Thymus (tissue), 11 donors: ENCODE data around the gene CRHR2. TPM values are rescaled to one million over a fixed set of nuclear protein-coding genes. Genes with fewer than 3 reads are reported as not detected.
A peak's percentile ranks its signal among the peaks of the same experiment; 100 is the strongest.

Experiments used
- DNase-seq, 9 donors: peaks; one replicate each; pipeline ENCODE4 v3.0.0-alpha.2; 2013; ENCODE audit warnings: low spot score in 9 of 9, low read depth in 6 of 9, missing footprints in 1 of 9
- H3K27ac ChIP-seq, 2 donors: one replicate each; pipeline ENCODE4 v1.5.1; 2013; ENCODE audit warnings: control low read depth in 1 of 2, low read depth in 1 of 2, low read length in 1 of 2, mild to moderate bottlenecking in 1 of 2, moderate library complexity in 1 of 2
- H3K27me3 ChIP-seq, 2 donors: one replicate each; pipeline ENCODE4 v1.5.1; 2013; ENCODE audit warnings: low read length in 1 of 2; ENCODE audit not compliant: control insufficient read depth in 2 of 2, insufficient read depth in 1 of 2
- H3K36me3 ChIP-seq, 2 donors: one replicate each; pipeline ENCODE4 v1.5.1; 2013; ENCODE audit warnings: low read length in 1 of 2, mild to moderate bottlenecking in 1 of 2, moderate library complexity in 1 of 2; ENCODE audit not compliant: control insufficient read depth in 2 of 2, insufficient read depth in 2 of 2
- H3K4me1 ChIP-seq, 2 donors: one replicate each; pipeline ENCODE4 v1.5.1; 2013; ENCODE audit warnings: low read length in 2 of 2; ENCODE audit not compliant: control insufficient read depth in 2 of 2, insufficient read depth in 2 of 2
- H3K4me3 ChIP-seq, 2 donors: one replicate each; pipeline ENCODE4 v1.5.1; 2013; ENCODE audit warnings: low read length in 2 of 2, control low read depth in 1 of 2, mild to moderate bottlenecking in 1 of 2
- H3K9me3 ChIP-seq, 2 donors: one replicate each; pipeline ENCODE4 v1.5.1; 2013; ENCODE audit warnings: low read length in 1 of 2, mild to moderate bottlenecking in 1 of 2; ENCODE audit not compliant: control insufficient read depth in 2 of 2, insufficient read depth in 1 of 2
- WGBS: extraction: QIAGEN DNeasy Blood & Tissue Kit; methylation state at CpG from one replicate; pipeline ENCODE4 v1.1.7; 2013; 5-methylcytosine and 5-hydroxymethylcytosine counted together
- polyA plus RNA-seq: library from polyadenylated mRNA; stranded (reverse); fragments of 200-250 nt; gene quantifications from one replicate; pipeline ENCODE4 v1.2.3, GENCODE V29; 2013
- total RNA-seq: library from RNA; stranded (reverse); fragments of 120-200 nt; gene quantifications from one replicate; pipeline ENCODE4 v1.2.4, GENCODE V29; 2013
- donor health status: healthy.

Gene CRHR2
- total and polyA plus RNA-seq, 2 donors = under 0.01 to 0.05 TPM

- 97% methylated on average over 7 of the region's 7 CpGs for WGBS
- H3K9me3 ChIP-seq = no peaks in the 10 kb centered on the region
- H3K27me3 ChIP-seq = peaks cover 0 to 8% of the 10 kb centered on the region in 2 donors
- H3K27ac ChIP-seq = no peak overlapping the region
- no peak overlapping the region for H3K4me3 ChIP-seq
- no peaks in the 10 kb centered on the region for H3K36me3 ChIP-seq
- H3K4me1 ChIP-seq = no peaks in the 10 kb centered on the region
- no peak for DNase-seq
Observed at GRCh38 chr7:30690011-30690410, 7.8 kb upstream of the CRHR2 start.

DNA sequence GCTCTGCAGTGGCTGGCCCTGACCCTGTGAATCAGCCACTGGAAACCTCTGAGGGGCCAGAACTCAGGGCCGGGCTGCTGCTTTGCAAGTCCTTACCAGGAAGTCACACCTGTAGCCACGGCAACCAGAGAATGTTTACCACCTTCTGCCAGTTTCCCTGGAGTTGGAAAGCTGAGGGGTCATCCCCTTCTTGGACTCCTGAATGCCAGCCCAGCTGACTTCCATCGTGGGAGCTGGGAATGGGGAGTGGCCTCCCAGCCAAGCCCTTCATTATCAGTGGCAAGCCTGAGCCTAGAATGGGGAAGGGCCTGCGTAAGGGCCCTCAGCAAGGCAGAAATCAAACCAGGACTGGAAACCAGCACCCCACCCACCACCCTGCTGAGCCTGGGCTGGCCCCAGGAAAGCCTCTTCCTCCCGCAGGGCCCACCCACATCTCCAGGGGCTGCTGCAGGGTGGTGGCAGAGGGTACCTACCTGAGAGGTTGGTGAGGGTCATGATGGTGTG, 6.5 kb upstream of the CRHR2 start:
- H3K4me1 ChIP-seq = no peaks in the 10 kb centered on the region
- no peak overlapping the region for H3K4me3 ChIP-seq
- no peak overlapping the region for H3K27ac ChIP-seq
- H3K36me3 ChIP-seq = no peaks in the 10 kb centered on the region
- 74% methylated on average over 5 of the region's 5 CpGs for WGBS
- H3K9me3 ChIP-seq = no peaks in the 10 kb centered on the region
- no peak for DNase-seq
- H3K27me3 ChIP-seq = peaks cover 1 to 21% of the 10 kb centered on the region in 2 donors

- Histone ChIP-seq H3K4me3 (no peak overlapping the region), H3K4me1 (peaks cover 0 to 2% of the 10 kb centered on the region in 2 donors), H3K27ac (no peak overlapping the region), H3K36me3 (no peaks in the 10 kb centered on the region), H3K9me3 (no peaks in the 10 kb centered on the region), H3K27me3 (peaks cover 11 to 32% of the 10 kb centered on the region in 2 donors)
- 70% methylated on average over 6 of the region's 6 CpGs for WGBS
- DNase-seq = no peak
Observed at GRCh38 chr7:30687604-30688003, 5.3 kb upstream of the CRHR2 start.

DNA sequence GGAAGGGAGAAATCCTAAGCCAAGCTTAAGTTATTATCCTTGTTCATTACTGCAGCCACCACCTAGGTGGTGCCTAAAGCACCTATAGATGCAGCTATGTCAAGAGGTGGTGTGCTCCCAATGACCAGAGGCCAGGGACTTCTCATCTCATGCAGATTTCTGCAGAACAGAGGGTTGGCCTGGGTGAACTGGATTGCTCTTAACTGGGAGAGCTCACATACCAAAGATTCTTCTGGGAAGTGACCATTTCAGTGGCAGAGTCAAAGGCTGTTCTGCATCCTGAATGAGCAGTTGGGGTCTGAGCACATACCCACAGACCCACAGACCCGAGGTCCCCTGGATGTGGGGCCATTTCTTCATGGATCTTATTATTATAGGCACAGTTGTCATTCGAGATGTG, 2.1 kb upstream of the CRHR2 start:
- H3K36me3 ChIP-seq = no peaks in the 10 kb centered on the region
- H3K9me3 ChIP-seq = no peaks in the 10 kb centered on the region
- H3K4me1 ChIP-seq = peaks cover 0 to 4% of the 10 kb centered on the region in 2 donors
- H3K27ac ChIP-seq = no peak overlapping the region
- no peak overlapping the region for H3K4me3 ChIP-seq
- DNase-seq = no peak
- 78% methylated on average over 2 of the region's 2 CpGs for WGBS
- peaks cover 34 to 62% of the 10 kb centered on the region in 2 donors for H3K27me3 ChIP-seq

- WGBS = 97% methylated on average over 3 of the region's 3 CpGs
- peaks cover 34 to 66% of the 10 kb centered on the region in 2 donors for H3K27me3 ChIP-seq
Observed at GRCh38 chr7:30683816-30684215, 1.6 kb upstream of the CRHR2 start.

DNA sequence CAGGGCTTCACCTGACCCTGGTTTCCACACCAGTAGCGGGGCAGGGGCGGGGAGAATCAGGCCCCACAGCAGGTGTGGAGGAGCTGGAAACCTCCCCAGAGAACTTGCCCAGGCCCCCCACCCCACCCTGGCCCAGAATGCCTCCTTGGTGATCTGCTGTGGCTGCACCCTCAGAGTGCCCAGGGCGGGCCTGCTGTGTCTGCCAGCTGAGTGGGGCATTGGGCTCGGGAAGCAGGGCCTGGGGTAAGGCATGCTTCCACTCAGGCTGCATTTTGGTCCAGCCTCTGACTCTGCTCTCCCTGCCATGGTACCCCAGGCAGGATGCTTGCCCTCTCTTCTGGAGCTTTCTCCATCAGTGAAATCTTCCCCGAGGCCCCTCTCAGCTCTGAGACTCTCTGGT, 1.1 kb upstream of the CRHR2 start:
- Histone ChIP-seq H3K9me3 (no peaks in the 10 kb centered on the region), H3K36me3 (no peaks in the 10 kb centered on the region), H3K27me3 (peaks cover 34 to 71% of the 10 kb centered on the region in 2 donors), H3K27ac (no peak overlapping the region), H3K4me3 (no peak overlapping the region), H3K4me1 (peaks cover 0 to 4% of the 10 kb centered on the region in 2 donors)
- 93% methylated on average over 5 of the region's 5 CpGs for WGBS
- DNase-seq = no peak

More at GRCh38 chr7:30683816-30684215, 1.6 kb upstream of the CRHR2 start:
- H3K27ac ChIP-seq = no peak overlapping the region
- H3K4me1 ChIP-seq = peaks cover 0 to 4% of the 10 kb centered on the region in 2 donors
- H3K4me3 ChIP-seq = no peak overlapping the region
- DNase-seq = no peak
- no peaks in the 10 kb centered on the region for H3K9me3 ChIP-seq
- H3K36me3 ChIP-seq = no peaks in the 10 kb centered on the region

- Histone ChIP-seq H3K4me1 (peaks cover 0 to 4% of the 10 kb centered on the region in 2 donors), H3K27me3 (peaks cover 34 to 82% of the 10 kb centered on the region in 2 donors), H3K4me3 (peak overlapping the region in 1 of 2 donors; percentile 41), H3K36me3 (no peaks in the 10 kb centered on the region), H3K9me3 (no peaks in the 10 kb centered on the region), H3K27ac (no peak overlapping the region)
- no peak for DNase-seq
- WGBS = 4% methylated on average over 40 of the region's 40 CpGs
Observed at GRCh38 chr7:30681815-30682211, 443 bp downstream of the CRHR2 start.

DNA sequence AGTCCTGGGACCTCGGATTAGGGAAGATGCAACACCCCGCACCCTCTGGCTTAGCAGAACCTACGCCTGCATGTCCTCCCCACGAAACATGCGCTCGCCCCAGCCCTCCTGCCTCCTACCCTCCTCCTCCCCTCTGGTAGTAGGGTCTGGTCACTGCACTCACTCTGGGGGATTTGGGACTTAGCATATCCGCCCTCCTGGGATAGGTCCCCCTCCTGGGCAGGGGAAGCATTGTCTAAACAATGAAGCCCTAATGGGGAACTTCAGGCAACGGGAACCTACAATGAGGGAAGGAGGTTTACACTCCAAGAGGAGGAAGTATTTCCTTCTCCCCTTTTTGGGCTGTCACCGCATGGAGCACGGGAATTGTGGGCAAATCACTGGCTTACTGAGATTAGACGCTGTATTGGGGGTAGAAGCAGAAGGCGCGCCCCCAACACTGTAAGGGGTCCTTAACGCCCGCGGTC, 892 bp downstream of the CRHR2 start:
- DNase-seq = no peak
- 15% methylated on average over 16 of the region's 16 CpGs for WGBS
- H3K9me3 ChIP-seq = no peaks in the 10 kb centered on the region
- peaks cover 34 to 85% of the 10 kb centered on the region in 2 donors for H3K27me3 ChIP-seq
- no peak overlapping the region for H3K4me3 ChIP-seq
- H3K27ac ChIP-seq = no peak overlapping the region
- peaks cover 0 to 4% of the 10 kb centered on the region in 2 donors for H3K4me1 ChIP-seq
- no peaks in the 10 kb centered on the region for H3K36me3 ChIP-seq

GRCh38 chr7:30679664-30680063, 2.6 kb downstream of the CRHR2 start:
- Histone ChIP-seq H3K27ac (no peak overlapping the region), H3K36me3 (no peaks in the 10 kb centered on the region), H3K4me3 (no peak overlapping the region), H3K9me3 (no peaks in the 10 kb centered on the region), H3K27me3 (peaks cover 34 to 79% of the 10 kb centered on the region in 2 donors), H3K4me1 (peaks cover 0 to 4% of the 10 kb centered on the region in 2 donors)
- no peak for DNase-seq
- WGBS = 8% methylated on average over 2 of the region's 2 CpGs
